WTC11 (cell line): ENCODE results near the gene MARCKS. TPM values are rescaled to one million over a fixed set of nuclear protein-coding genes. Genes with fewer than 3 reads are reported as not detected.

Source experiments
- ATAC-seq: fragments of 200-7000 bp; cut with Tn5 transposase; 2 replicates; pipeline ENCODE4 v1.10.0; 2021; ENCODE audit warnings: mild to moderate bottlenecking, moderate library complexity
- CTCF ChIA-PET: fragments of 300-600 bp; sonication (Branson Sonifier 250); formaldehyde crosslinking; loops from one replicate; lab custom pipeline; 2021; ENCODE audit warnings: antibody characterized with exemption; lab: Charles Lee
- POLR2A ChIA-PET: fragments of 350-600 bp; sonication (Branson Sonifier 250); formaldehyde crosslinking; loops from one replicate; lab custom pipeline; 2021; ENCODE audit warnings: antibody characterized with exemption; lab: Charles Lee
- DNase-seq: peaks from one replicate; pipeline ENCODE4 v3.0.0; 2021; ENCODE audit warnings: low spot score
- H3K27ac Mint-ChIP-seq: 2 replicates; pipeline ENCODE4 v1.8.0; 2021; ENCODE audit warnings: mixed read lengths
- H3K27me3 Mint-ChIP-seq: 2 replicates; pipeline ENCODE4 v1.8.0; 2021; ENCODE audit warnings: low read depth, mild to moderate bottlenecking, moderate library complexity, mixed read lengths
- H3K36me3 Mint-ChIP-seq: 2 replicates; pipeline ENCODE4 v1.8.0; 2021; ENCODE audit warnings: mixed read lengths
- H3K4me1 Mint-ChIP-seq: 2 replicates; pipeline ENCODE4 v1.8.0; 2022; ENCODE audit warnings: mixed read lengths
- H3K4me3 Mint-ChIP-seq: 2 replicates; pipeline ENCODE4 v1.8.0; 2021; ENCODE audit warnings: mild to moderate bottlenecking, moderate library complexity, mixed read lengths
- H3K9me3 Mint-ChIP-seq: 2 replicates; pipeline ENCODE4 v1.8.0; 2021; ENCODE audit warnings: mixed read lengths
- GRHL2 ChIP-seq: fragments of 250-450 bp; sonication (Bioruptor Pico); IDR thresholded peaks from 2 replicates; pipeline ENCODE4 v1.8.0; 2022; ENCODE audit warnings: mild to moderate bottlenecking, moderate library complexity; ENCODE audit not compliant: insufficient replicate concordance, severe bottlenecking
- HMGA2 ChIP-seq: fragments of 250-450 bp; sonication (Bioruptor Pico); IDR thresholded peaks from 2 replicates; pipeline ENCODE4 v1.4.0; 2021; ENCODE audit warnings: mild to moderate bottlenecking, moderate library complexity
- JAZF1 ChIP-seq: fragments of 250-450 bp; sonication (Bioruptor Pico); IDR thresholded peaks from 2 replicates; pipeline ENCODE4 v1.9.0; 2021; ENCODE audit warnings: moderate library complexity, mild to moderate bottlenecking, inconsistent platforms
- MYBL2 ChIP-seq: sonication (generic); formaldehyde crosslinking; IDR thresholded peaks from 2 replicates; pipeline ENCODE4 v1.8.1; 2023; ENCODE audit warnings: mild to moderate bottlenecking, moderate library complexity, missing genetic modification reagents
- NR2C2 ChIP-seq: sonication (generic); formaldehyde crosslinking; IDR thresholded peaks from 2 replicates; pipeline ENCODE4 v1.8.0; 2022; ENCODE audit warnings: mild to moderate bottlenecking, missing genetic modification reagents
- OVOL2 ChIP-seq: fragments of 250-450 bp; sonication (Bioruptor Pico); IDR thresholded peaks from 2 replicates; pipeline ENCODE4 v1.9.0; 2021; ENCODE audit warnings: mild to moderate bottlenecking, borderline replicate concordance
- TEAD1 ChIP-seq: sonication (generic); formaldehyde crosslinking; IDR thresholded peaks from 2 replicates; pipeline ENCODE4 v1.8.0; 2022; ENCODE audit warnings: mild to moderate bottlenecking, missing genetic modification reagents
- TEAD4 ChIP-seq: sonication (generic); formaldehyde crosslinking; IDR thresholded peaks from 2 replicates; pipeline ENCODE4 v1.8.0; 2022; ENCODE audit warnings: mild to moderate bottlenecking, missing genetic modification reagents
- ZBTB21 ChIP-seq: sonication (generic); formaldehyde crosslinking; IDR thresholded peaks from 2 replicates; pipeline ENCODE4 v1.8.1; 2023; ENCODE audit warnings: mild to moderate bottlenecking, missing genetic modification reagents, borderline replicate concordance
- ZNF121 ChIP-seq: sonication (generic); formaldehyde crosslinking; IDR thresholded peaks from 2 replicates; pipeline ENCODE4 v1.8.0; 2023; ENCODE audit warnings: missing genetic modification reagents
- ZNF396 ChIP-seq: fragments of 250-450 bp; sonication (Bioruptor Pico); IDR thresholded peaks from 2 replicates; pipeline ENCODE4 v1.8.0; 2021; ENCODE audit warnings: mild to moderate bottlenecking, moderate library complexity, borderline replicate concordance
- total RNA-seq: library from RNA; stranded (reverse); gene quantifications from 3 replicates; pipeline ENCODE4 v1.2.3, GENCODE V29; 2021
- TF ChIP-seq, protein P1 (sequence below): sonication (generic); formaldehyde crosslinking; IDR thresholded peaks from 2 replicates; pipeline ENCODE4 v1.8.0; 2022; ENCODE audit warnings: missing genetic modification reagents
- TF ChIP-seq, protein P2 (sequence below): fragments of 250-450 bp; sonication (Bioruptor Pico); IDR thresholded peaks from 2 replicates; pipeline ENCODE4 v1.8.0; 2021; ENCODE audit warnings: mild to moderate bottlenecking
- TF ChIP-seq, protein P3 (sequence below): sonication (generic); formaldehyde crosslinking; IDR thresholded peaks from 2 replicates; pipeline ENCODE4 v1.8.0; 2022; ENCODE audit warnings: mild to moderate bottlenecking, missing genetic modification reagents
- TF ChIP-seq, protein P4 (sequence below): sonication (generic); formaldehyde crosslinking; IDR thresholded peaks from 2 replicates; pipeline ENCODE4 v1.8.0; 2023; ENCODE audit warnings: mild to moderate bottlenecking, missing genetic modification reagents
- TF ChIP-seq, protein P5 (sequence below): sonication (generic); formaldehyde crosslinking; IDR thresholded peaks from 2 replicates; pipeline ENCODE4 v1.8.1; 2022; ENCODE audit warnings: missing genetic modification reagents, borderline replicate concordance
- TF ChIP-seq, protein P6 (sequence below): fragments of 250-450 bp; sonication (Bioruptor Pico); IDR thresholded peaks from 2 replicates; pipeline ENCODE4 v1.9.0; 2021; ENCODE audit warnings: mild to moderate bottlenecking
- TF ChIP-seq, protein P7 (sequence below): sonication (generic); formaldehyde crosslinking; IDR thresholded peaks from 2 replicates; pipeline ENCODE4 v1.8.1; 2022; ENCODE audit warnings: low read depth, missing genetic modification reagents, borderline replicate concordance
- TF ChIP-seq, protein P8 (sequence below): sonication (generic); formaldehyde crosslinking; IDR thresholded peaks from 2 replicates; pipeline ENCODE4 v1.8.1; 2023; ENCODE audit warnings: mild to moderate bottlenecking, missing genetic modification reagents, moderate library complexity

MARCKS gene
- total RNA-seq, 1 experiment from 2014 or later = 95.1 TPM

DNA sequence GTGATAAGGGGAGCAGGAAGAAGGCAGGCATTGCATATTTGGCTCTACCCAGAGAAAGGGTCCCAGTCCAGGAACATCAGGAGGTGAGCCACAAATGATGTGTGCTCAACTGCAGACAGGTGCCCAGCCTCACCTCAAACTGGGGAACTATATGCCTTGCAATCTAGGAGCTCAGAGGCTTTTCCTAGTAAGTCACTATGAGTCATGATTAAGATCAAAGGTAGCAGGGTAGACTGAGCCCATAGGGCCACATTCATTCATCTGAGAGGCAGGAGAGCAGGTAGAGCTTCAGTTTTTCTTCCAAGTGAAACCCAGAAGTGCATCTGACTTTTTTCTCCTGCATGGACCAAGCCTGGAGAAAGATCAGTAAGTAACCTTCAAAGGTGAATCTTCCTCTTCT, 31.3 kb downstream of the MARCKS start:
- H3K4me3 Mint-ChIP-seq = no peak overlapping the region
- H3K9me3 Mint-ChIP-seq = peaks cover 11% of the 10 kb centered on the region
- no peaks in the 10 kb centered on the region for H3K27me3 Mint-ChIP-seq
- TF ChIP-seq, protein P1, sequence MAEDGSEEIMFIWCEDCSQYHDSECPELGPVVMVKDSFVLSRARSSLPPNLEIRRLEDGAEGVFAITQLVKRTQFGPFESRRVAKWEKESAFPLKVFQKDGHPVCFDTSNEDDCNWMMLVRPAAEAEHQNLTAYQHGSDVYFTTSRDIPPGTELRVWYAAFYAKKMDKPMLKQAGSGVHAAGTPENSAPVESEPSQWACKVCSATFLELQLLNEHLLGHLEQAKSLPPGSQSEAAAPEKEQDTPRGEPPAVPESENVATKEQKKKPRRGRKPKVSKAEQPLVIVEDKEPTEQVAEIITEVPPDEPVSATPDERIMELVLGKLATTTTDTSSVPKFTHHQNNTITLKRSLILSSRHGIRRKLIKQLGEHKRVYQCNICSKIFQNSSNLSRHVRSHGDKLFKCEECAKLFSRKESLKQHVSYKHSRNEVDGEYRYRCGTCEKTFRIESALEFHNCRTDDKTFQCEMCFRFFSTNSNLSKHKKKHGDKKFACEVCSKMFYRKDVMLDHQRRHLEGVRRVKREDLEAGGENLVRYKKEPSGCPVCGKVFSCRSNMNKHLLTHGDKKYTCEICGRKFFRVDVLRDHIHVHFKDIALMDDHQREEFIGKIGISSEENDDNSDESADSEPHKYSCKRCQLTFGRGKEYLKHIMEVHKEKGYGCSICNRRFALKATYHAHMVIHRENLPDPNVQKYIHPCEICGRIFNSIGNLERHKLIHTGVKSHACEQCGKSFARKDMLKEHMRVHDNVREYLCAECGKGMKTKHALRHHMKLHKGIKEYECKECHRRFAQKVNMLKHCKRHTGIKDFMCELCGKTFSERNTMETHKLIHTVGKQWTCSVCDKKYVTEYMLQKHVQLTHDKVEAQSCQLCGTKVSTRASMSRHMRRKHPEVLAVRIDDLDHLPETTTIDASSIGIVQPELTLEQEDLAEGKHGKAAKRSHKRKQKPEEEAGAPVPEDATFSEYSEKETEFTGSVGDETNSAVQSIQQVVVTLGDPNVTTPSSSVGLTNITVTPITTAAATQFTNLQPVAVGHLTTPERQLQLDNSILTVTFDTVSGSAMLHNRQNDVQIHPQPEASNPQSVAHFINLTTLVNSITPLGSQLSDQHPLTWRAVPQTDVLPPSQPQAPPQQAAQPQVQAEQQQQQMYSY (CRISPR knock-in tag) = no peak
- no peak for TF ChIP-seq GRHL2 (CRISPR knock-in tag)
- TF ChIP-seq, protein P2, sequence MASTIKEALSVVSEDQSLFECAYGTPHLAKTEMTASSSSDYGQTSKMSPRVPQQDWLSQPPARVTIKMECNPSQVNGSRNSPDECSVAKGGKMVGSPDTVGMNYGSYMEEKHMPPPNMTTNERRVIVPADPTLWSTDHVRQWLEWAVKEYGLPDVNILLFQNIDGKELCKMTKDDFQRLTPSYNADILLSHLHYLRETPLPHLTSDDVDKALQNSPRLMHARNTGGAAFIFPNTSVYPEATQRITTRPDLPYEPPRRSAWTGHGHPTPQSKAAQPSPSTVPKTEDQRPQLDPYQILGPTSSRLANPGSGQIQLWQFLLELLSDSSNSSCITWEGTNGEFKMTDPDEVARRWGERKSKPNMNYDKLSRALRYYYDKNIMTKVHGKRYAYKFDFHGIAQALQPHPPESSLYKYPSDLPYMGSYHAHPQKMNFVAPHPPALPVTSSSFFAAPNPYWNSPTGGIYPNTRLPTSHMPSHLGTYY (CRISPR knock-in tag) = no peak
- no peak for TF ChIP-seq HMGA2 (CRISPR knock-in tag)
- no peak for TF ChIP-seq JAZF1 (CRISPR knock-in tag)
- no peak for TF ChIP-seq ZNF121 (CRISPR knock-in tag)
- no peak for TF ChIP-seq NR2C2 (CRISPR knock-in tag)
- no peak for TF ChIP-seq ZBTB21
- TF ChIP-seq, protein P3, sequence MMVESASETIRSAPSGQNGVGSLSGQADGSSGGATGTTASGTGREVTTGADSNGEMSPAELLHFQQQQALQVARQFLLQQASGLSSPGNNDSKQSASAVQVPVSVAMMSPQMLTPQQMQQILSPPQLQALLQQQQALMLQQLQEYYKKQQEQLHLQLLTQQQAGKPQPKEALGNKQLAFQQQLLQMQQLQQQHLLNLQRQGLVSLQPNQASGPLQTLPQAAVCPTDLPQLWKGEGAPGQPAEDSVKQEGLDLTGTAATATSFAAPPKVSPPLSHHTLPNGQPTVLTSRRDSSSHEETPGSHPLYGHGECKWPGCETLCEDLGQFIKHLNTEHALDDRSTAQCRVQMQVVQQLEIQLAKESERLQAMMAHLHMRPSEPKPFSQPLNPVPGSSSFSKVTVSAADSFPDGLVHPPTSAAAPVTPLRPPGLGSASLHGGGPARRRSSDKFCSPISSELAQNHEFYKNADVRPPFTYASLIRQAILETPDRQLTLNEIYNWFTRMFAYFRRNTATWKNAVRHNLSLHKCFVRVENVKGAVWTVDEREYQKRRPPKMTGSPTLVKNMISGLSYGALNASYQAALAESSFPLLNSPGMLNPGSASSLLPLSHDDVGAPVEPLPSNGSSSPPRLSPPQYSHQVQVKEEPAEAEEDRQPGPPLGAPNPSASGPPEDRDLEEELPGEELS (CRISPR knock-in tag) = no peak
- TF ChIP-seq OVOL2 (CRISPR knock-in tag) = no peak
- TF ChIP-seq, all 79 proteins: peak for 0
- Mint-ChIP-seq H3K27ac (no peak overlapping the region), H3K4me1 (no peaks in the 10 kb centered on the region), H3K36me3 (no peaks in the 10 kb centered on the region)
- no peak for ATAC-seq
- no peak for DNase-seq
- CTCF ChIA-PET = interaction anchor here (1.1 to 1.5 kb wide), 2 partner anchors 9 to 21 kb away, joined by 3 read pairs; no protein-coding TSS in a partner anchor
- POLR2A ChIA-PET = no interaction called here

DNA sequence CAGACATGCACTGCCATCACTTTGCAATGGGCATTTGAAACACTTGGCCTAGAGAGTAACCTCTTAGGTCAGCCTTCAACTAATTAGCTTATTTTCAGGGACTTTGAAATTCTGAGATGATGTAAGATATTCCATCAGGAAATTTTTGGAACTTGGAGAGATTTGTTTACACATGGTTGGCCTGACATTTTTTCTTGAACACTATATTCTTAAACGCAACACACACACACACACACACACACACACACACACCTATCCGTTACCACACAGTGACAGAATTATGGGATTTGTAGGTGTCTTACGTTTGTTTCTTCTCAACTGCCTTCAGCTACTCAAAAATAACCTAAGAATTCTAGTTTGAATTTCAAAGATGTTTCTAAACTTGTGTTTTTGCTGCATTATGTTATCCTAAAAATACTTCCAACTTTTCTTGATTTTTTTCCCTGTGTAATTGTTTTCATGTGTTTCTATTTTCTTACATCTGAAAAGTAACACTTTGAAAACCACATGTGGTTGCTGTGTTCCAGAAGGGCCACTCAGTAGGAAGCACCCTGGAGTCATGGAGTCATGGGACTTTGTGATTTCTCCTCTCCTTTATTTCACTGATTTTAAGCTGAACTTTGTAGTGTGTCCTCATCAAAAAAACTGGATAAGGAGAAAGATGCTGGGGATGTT, 31.9 kb downstream of the MARCKS start:
- DNase-seq (no peak), ATAC-seq (no peak)
- H3K36me3 Mint-ChIP-seq = no peaks in the 10 kb centered on the region
- H3K4me1 Mint-ChIP-seq = no peaks in the 10 kb centered on the region
- H3K27me3 Mint-ChIP-seq = no peaks in the 10 kb centered on the region
- no peak overlapping the region for H3K4me3 Mint-ChIP-seq
- ChIA-PET POLR2A (no interaction called here), CTCF (interaction anchor here (1.1 to 1.5 kb wide), 3 partner anchors 10 to 21 kb away, joined by 3 to 4 read pairs (median 3); no protein-coding TSS in a partner anchor)
- no peak overlapping the region for H3K27ac Mint-ChIP-seq
- H3K9me3 Mint-ChIP-seq = peaks cover 11% of the 10 kb centered on the region
- TF ChIP-seq, protein P4, sequence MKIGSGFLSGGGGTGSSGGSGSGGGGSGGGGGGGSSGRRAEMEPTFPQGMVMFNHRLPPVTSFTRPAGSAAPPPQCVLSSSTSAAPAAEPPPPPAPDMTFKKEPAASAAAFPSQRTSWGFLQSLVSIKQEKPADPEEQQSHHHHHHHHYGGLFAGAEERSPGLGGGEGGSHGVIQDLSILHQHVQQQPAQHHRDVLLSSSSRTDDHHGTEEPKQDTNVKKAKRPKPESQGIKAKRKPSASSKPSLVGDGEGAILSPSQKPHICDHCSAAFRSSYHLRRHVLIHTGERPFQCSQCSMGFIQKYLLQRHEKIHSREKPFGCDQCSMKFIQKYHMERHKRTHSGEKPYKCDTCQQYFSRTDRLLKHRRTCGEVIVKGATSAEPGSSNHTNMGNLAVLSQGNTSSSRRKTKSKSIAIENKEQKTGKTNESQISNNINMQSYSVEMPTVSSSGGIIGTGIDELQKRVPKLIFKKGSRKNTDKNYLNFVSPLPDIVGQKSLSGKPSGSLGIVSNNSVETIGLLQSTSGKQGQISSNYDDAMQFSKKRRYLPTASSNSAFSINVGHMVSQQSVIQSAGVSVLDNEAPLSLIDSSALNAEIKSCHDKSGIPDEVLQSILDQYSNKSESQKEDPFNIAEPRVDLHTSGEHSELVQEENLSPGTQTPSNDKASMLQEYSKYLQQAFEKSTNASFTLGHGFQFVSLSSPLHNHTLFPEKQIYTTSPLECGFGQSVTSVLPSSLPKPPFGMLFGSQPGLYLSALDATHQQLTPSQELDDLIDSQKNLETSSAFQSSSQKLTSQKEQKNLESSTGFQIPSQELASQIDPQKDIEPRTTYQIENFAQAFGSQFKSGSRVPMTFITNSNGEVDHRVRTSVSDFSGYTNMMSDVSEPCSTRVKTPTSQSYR = no peak
- TF ChIP-seq, protein P5, sequence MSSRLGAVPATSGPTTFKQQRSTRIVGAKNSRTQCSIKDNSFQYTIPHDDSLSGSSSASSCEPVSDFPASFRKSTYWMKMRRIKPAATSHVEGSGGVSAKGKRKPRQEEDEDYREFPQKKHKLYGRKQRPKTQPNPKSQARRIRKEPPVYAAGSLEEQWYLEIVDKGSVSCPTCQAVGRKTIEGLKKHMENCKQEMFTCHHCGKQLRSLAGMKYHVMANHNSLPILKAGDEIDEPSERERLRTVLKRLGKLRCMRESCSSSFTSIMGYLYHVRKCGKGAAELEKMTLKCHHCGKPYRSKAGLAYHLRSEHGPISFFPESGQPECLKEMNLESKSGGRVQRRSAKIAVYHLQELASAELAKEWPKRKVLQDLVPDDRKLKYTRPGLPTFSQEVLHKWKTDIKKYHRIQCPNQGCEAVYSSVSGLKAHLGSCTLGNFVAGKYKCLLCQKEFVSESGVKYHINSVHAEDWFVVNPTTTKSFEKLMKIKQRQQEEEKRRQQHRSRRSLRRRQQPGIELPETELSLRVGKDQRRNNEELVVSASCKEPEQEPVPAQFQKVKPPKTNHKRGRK (CRISPR knock-in tag) = no peak
- TF ChIP-seq MYBL2 (no peak), ZNF396 (CRISPR knock-in tag) (no peak), TEAD1 (no peak), TEAD4 (CRISPR knock-in tag) (no peak)
- TF ChIP-seq, protein P6, sequence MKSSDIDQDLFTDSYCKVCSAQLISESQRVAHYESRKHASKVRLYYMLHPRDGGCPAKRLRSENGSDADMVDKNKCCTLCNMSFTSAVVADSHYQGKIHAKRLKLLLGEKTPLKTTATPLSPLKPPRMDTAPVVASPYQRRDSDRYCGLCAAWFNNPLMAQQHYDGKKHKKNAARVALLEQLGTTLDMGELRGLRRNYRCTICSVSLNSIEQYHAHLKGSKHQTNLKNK = no peak
- TF ChIP-seq, protein P7, sequence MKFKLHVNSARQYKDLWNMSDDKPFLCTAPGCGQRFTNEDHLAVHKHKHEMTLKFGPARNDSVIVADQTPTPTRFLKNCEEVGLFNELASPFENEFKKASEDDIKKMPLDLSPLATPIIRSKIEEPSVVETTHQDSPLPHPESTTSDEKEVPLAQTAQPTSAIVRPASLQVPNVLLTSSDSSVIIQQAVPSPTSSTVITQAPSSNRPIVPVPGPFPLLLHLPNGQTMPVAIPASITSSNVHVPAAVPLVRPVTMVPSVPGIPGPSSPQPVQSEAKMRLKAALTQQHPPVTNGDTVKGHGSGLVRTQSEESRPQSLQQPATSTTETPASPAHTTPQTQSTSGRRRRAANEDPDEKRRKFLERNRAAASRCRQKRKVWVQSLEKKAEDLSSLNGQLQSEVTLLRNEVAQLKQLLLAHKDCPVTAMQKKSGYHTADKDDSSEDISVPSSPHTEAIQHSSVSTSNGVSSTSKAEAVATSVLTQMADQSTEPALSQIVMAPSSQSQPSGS (CRISPR knock-in tag) = no peak
- TF ChIP-seq, protein P8, sequence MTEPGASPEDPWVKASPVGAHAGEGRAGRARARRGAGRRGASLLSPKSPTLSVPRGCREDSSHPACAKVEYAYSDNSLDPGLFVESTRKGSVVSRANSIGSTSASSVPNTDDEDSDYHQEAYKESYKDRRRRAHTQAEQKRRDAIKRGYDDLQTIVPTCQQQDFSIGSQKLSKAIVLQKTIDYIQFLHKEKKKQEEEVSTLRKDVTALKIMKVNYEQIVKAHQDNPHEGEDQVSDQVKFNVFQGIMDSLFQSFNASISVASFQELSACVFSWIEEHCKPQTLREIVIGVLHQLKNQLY (CRISPR knock-in tag) = no peak
